DOHH2 (cell line): ENCODE measurements around the gene TBC1D4.

Experiments
- H3F3A ChIP-seq: fragments of 200-600 bp; sonication (generic), shearing (Covaris generic); 2 replicates; pipeline ENCODE4 v1.6.0; 2016; ENCODE audit warnings: antibody characterized with exemption, mild to moderate bottlenecking; ENCODE audit not compliant: control insufficient read depth, insufficient read depth
- H3K27ac ChIP-seq: fragments of 200-600 bp; sonication (generic); 2 replicates; pipeline ENCODE4 v1.5.1; 2014; ENCODE audit warnings: low read depth, mild to moderate bottlenecking, low read length, moderate library complexity
- H3K27me3 ChIP-seq: fragments of 200-600 bp; sonication (generic); 2 replicates; pipeline ENCODE4 v1.6.1; 2014; ENCODE audit warnings: mild to moderate bottlenecking, low read length, mixed read lengths; ENCODE audit not compliant: control insufficient read depth
- H3K36me3 ChIP-seq: fragments of 200-600 bp; sonication (generic); 2 replicates; pipeline ENCODE4 v1.6.1; 2014; ENCODE audit warnings: mild to moderate bottlenecking, low read length, moderate library complexity, mixed read lengths; ENCODE audit not compliant: control insufficient read depth
- H3K4me1 ChIP-seq: fragments of 200-600 bp; sonication (generic); 2 replicates; pipeline ENCODE4 v1.6.1; 2014; ENCODE audit warnings: mild to moderate bottlenecking, low read length, mixed read lengths; ENCODE audit not compliant: control insufficient read depth
- H3K4me2 ChIP-seq: fragments of 200-600 bp; sonication (generic); 2 replicates; pipeline ENCODE4 v1.6.0; 2014; ENCODE audit warnings: mild to moderate bottlenecking, low read length, moderate library complexity
- H3K4me3 ChIP-seq: fragments of 200-600 bp; sonication (generic); 2 replicates; pipeline ENCODE4 v1.5.1; 2014; ENCODE audit warnings: mild to moderate bottlenecking, low read length, mixed read lengths
- H3K79me2 ChIP-seq: fragments of 200-600 bp; sonication (generic); 2 replicates; pipeline ENCODE4 v1.6.1; 2014; ENCODE audit warnings: mild to moderate bottlenecking, low read length, mixed read lengths; ENCODE audit not compliant: control insufficient read depth
- H3K9me2 ChIP-seq: fragments of 200-600 bp; sonication (generic); replicated peaks from 2 replicates; pipeline ENCODE4 v1.6.1; 2014; ENCODE audit warnings: mild to moderate bottlenecking, low read length, mixed read lengths; ENCODE audit not compliant: control insufficient read depth
- H3K9me3 ChIP-seq: fragments of 200-600 bp; sonication (generic); 2 replicates; pipeline ENCODE4 v1.6.1; 2014; ENCODE audit warnings: antibody characterized with exemption, low read length, mixed read lengths; ENCODE audit not compliant: control insufficient read depth, insufficient read depth
- H4K20me1 ChIP-seq: fragments of 200-600 bp; sonication (generic); 2 replicates; pipeline ENCODE4 v1.6.0; 2014; ENCODE audit warnings: low read depth, mild to moderate bottlenecking, antibody characterized with exemption, low read length, moderate library complexity; ENCODE audit not compliant: control insufficient read depth, insufficient read depth
- EZH2phosphoT487 ChIP-seq: fragments of 200-600 bp; sonication (generic); IDR thresholded peaks from 2 replicates; pipeline ENCODE4 v1.6.1; 2017; ENCODE audit warnings: borderline replicate concordance, mild to moderate bottlenecking, antibody characterized with exemption, low read length, moderate library complexity, mixed read lengths
- TF ChIP-seq, protein P1 (sequence below): fragments of 200-600 bp; sonication (generic); IDR thresholded peaks from one replicate; pipeline ENCODE4 v1.5.1; 2014; ENCODE audit warnings: antibody characterized with exemption, mild to moderate bottlenecking, low read depth, low read length; ENCODE audit not compliant: poor library complexity, severe bottlenecking

The TBC1D4 gene

DNA sequence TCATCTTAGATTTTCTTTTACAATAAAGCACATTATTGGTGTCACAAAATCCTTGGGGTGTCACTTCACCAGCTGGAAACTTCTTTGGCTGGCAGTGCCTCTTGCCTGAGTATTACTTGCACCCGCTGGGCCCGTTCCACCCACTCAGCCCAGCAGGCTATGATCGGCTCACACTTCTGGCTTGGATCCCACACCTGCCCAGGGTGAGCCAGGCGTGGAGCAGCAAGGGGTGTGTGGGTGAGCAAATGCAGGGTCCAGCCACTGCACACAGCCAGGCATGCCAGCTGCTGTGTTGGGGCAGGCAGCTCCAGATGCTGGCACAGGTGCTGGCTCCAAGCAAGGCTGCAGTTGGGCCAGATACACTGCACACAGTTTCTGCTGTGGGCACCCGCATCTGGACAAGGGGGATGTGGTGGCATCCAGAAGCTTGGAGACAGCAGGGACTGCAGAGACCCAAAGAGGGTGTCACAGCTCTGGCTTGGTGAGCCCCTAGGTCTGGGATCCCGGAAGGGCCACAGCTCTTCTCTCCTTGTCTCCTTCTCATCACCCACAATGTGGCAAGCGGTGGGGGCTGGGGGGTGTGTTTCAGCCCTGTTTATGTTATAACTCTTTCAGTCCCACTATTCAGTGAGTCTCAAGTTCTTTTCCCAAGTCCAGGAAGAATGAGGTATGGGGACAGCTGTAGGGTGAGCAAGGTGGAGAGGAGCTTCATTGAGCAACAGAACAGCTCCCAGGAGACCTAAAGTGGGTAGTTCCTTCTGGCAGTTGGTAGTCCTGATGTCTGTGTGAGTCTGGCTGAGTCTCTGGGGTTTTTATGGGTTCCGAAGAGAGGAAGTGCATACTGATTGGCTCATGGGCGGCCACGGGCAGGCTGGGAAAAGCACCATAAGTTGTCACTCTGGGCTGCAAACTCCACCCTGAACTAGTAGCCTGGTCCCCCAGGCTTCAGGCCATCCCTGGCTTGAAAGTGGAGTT, 25.3 kb upstream of the TBC1D4 start:
- H3K4me3 ChIP-seq: no peak overlapping the region
- H3K79me2 ChIP-seq: no peaks in the 10 kb centered on the region
- 0 out of 2 replicates have a peak, but pooled peaks cover 5% of the 10 kb centered on the region for H3F3A ChIP-seq
- no peak overlapping the region for H3K4me2 ChIP-seq
- H3K4me1 ChIP-seq: peaks cover 25% of the 10 kb centered on the region
- H3K9me3 ChIP-seq: peaks cover 5% of the 10 kb centered on the region; the same call in 1 of the 2 replicates
- no peaks in the 10 kb centered on the region for H4K20me1 ChIP-seq
- H3K36me3 ChIP-seq: no peaks in the 10 kb centered on the region
- no peak overlapping the region for H3K27ac ChIP-seq
- H3K27me3 ChIP-seq: no peaks in the 10 kb centered on the region
- H3K9me2 ChIP-seq: no peaks in the 10 kb centered on the region
- no peak for TF ChIP-seq EZH2phosphoT487
- TF ChIP-seq, protein P1, sequence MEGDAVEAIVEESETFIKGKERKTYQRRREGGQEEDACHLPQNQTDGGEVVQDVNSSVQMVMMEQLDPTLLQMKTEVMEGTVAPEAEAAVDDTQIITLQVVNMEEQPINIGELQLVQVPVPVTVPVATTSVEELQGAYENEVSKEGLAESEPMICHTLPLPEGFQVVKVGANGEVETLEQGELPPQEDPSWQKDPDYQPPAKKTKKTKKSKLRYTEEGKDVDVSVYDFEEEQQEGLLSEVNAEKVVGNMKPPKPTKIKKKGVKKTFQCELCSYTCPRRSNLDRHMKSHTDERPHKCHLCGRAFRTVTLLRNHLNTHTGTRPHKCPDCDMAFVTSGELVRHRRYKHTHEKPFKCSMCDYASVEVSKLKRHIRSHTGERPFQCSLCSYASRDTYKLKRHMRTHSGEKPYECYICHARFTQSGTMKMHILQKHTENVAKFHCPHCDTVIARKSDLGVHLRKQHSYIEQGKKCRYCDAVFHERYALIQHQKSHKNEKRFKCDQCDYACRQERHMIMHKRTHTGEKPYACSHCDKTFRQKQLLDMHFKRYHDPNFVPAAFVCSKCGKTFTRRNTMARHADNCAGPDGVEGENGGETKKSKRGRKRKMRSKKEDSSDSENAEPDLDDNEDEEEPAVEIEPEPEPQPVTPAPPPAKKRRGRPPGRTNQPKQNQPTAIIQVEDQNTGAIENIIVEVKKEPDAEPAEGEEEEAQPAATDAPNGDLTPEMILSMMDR: no peak

GRCh38 chr13:75506018-75506417, 24.0 kb upstream of the TBC1D4 start:
- Histone ChIP-seq H3K79me2 (no peaks in the 10 kb centered on the region), H4K20me1 (no peaks in the 10 kb centered on the region), H3K27me3 (no peaks in the 10 kb centered on the region), H3K4me1 (peaks cover 19% of the 10 kb centered on the region), H3K4me3 (no peak overlapping the region), H3K9me2 (no peaks in the 10 kb centered on the region), H3K27ac (no peak overlapping the region), H3K9me3 (peaks cover 5% of the 10 kb centered on the region; the same call in 1 of the 2 replicates), H3F3A (0 out of 2 replicates have a peak, but pooled peaks cover 5% of the 10 kb centered on the region), H3K36me3 (no peaks in the 10 kb centered on the region), H3K4me2 (no peak overlapping the region)
- TF ChIP-seq EZH2phosphoT487: no peak
- TF ChIP-seq, protein P1: no peak

GRCh38 chr13:75505327-75505726, 23.4 kb upstream of the TBC1D4 start:
- H3K9me3 ChIP-seq: peaks cover 5% of the 10 kb centered on the region; the same call in 1 of the 2 replicates
- H3K4me2 ChIP-seq: peak overlapping the region; percentile 14; the same call in 1 of the 2 replicates
- TF ChIP-seq EZH2phosphoT487: no peak
- TF ChIP-seq, protein P1: no peak
- H3K27me3 ChIP-seq: no peaks in the 10 kb centered on the region
- H3K9me2 ChIP-seq: no peaks in the 10 kb centered on the region
- no peaks in the 10 kb centered on the region for H3K79me2 ChIP-seq
- H3K4me3 ChIP-seq: no peak overlapping the region
- H3K4me1 ChIP-seq: peaks cover 19% of the 10 kb centered on the region
- 0 out of 2 replicates have a peak, but pooled peaks cover 5% of the 10 kb centered on the region for H3F3A ChIP-seq
- H3K36me3 ChIP-seq: no peaks in the 10 kb centered on the region
- H4K20me1 ChIP-seq: no peaks in the 10 kb centered on the region
- no peak overlapping the region for H3K27ac ChIP-seq
